Measurements from ENCODE around the gene UBE2G1. TPM values are rescaled to one million over a fixed set of nuclear protein-coding genes. Genes with fewer than 3 reads are reported as not detected.

The UBE2G1 gene, protein sequence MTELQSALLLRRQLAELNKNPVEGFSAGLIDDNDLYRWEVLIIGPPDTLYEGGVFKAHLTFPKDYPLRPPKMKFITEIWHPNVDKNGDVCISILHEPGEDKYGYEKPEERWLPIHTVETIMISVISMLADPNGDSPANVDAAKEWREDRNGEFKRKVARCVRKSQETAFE
- 66.5 and 66.6 TPM in 2 replicates for total RNA-seq

DNA sequence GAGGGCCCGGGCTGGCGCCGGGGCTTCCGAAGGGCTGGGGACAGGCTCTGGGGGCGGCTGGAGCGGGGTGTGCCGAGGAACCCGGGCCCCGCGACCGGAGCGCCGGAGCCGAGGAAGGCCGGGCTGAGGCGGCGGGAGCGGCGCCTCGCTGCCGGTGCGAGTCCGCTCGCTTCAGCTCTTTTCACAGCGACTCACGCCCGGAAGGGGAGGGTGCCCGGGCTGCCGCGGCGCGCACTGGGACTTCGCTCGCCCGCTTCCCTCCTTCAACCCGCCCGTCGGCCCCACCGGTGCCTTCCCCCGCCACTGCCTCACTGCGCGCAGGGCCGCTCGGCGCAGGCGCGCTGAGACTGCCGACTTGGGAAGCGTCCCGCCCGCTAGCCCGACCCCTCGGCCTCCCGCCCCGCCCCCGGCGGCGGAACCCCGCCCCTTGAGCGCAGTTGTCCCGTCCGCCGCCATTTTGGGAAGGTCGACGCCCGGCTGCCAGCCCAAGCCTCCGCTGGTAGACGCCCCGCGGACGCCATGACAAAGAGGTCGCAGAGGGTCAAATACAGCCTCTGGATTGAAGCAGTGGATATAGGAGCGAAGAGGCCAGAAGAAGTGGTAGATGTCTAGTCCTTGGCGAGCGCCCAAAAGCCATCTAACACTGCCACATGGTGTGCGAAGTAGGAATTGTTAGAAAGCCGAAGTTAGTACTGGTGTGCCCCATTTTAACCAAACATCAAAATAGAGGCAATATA, at the start of gene UBE2G1:
UBE2G1 (minus strand) TSS at position 349 of the 737 bp plus-strand sequence. CDS start 359 bp downstream, outside the sequence.
- H3K36me3 Mint-ChIP-seq (ENCODE audit: low read depth), result peaks cover 15% of the 10 kb centered on the region
- peak; percentile 99 for DNase-seq

DNA sequence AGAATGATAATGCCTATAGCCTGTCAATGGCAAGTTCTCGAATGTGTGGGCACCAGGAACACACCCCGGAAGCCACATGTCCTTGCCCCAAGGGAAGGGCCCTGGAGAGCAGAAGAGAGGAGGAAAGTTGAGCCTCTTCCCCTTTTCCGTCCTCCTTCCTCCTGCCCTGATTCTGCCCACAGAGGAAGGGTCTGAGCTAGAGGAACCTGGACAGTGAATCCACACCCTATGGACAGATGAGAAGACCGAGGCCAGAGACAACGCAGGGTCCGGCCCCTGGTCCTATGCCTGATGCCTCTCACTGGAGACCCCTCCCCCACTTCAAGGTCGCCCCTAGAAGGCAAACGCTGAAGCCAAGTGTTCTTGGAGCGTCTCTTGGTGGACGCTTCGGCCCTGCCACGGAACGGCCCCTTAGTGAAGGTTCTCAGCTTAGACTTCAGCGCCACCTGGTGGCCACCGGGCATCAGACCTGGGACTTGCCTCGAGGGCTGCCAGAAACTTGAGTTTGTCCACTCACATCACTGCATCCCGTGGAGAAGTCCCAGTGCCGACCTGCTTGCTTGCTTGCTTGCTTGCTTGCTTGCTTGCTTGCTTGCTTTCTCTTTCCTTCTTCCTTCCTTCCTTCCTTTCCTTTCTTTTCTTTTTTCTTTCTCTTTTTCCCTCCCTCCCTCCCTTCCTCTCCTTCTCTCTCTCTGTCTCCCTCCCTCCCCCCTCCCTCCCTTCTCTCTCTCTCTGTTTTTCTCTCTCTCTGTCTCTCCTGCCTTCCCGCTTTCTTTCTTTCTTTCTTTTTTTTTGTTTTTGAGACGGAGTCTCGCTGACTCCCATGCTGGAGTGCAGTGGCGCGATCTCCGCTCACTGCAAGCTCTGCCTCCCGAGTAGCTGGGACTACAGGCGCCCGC, 46.7 kb upstream of the UBE2G1 start:
- ChIA-PET CTCF (interaction anchor here (0.6 to 4.1 kb wide), 9 partner anchors 106 to 213 kb away, joined by 3 to 64 read pairs (median 4); no protein-coding TSS in a partner anchor), POLR2A (interaction anchor here (0.5 to 0.6 kb wide), 2 partner anchors 159 to 1015 kb away, joined by 4 to 8 read pairs; no protein-coding TSS in a partner anchor)
- intact Hi-C loops (cut with micrococcal nuclease), result loop anchor here (1.0 kb wide), 7 partner anchors 16 to 213 kb away; no protein-coding TSS in a partner anchor
- DNase-seq (peak; percentile 89), ATAC-seq (ENCODE audit: low read depth) (peak; percentile 97)
- H3K4me1 Mint-ChIP-seq, result peaks cover 6% of the 10 kb centered on the region
- H3K27me3 Mint-ChIP-seq, result no peaks in the 10 kb centered on the region
- H3K9me3 Mint-ChIP-seq, result no peaks in the 10 kb centered on the region
- H3K27ac Mint-ChIP-seq, result peak overlapping the region; percentile 52
- TF ChIP-seq, protein P1, sequence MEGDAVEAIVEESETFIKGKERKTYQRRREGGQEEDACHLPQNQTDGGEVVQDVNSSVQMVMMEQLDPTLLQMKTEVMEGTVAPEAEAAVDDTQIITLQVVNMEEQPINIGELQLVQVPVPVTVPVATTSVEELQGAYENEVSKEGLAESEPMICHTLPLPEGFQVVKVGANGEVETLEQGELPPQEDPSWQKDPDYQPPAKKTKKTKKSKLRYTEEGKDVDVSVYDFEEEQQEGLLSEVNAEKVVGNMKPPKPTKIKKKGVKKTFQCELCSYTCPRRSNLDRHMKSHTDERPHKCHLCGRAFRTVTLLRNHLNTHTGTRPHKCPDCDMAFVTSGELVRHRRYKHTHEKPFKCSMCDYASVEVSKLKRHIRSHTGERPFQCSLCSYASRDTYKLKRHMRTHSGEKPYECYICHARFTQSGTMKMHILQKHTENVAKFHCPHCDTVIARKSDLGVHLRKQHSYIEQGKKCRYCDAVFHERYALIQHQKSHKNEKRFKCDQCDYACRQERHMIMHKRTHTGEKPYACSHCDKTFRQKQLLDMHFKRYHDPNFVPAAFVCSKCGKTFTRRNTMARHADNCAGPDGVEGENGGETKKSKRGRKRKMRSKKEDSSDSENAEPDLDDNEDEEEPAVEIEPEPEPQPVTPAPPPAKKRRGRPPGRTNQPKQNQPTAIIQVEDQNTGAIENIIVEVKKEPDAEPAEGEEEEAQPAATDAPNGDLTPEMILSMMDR (IDR thresholded peaks at IDR 0.05), result peak; percentile 57
- peak overlapping the region; percentile 70 for H3K4me3 Mint-ChIP-seq
- H3K36me3 Mint-ChIP-seq (ENCODE audit: low read depth), result no peaks in the 10 kb centered on the region

More for the DNA sequence above, at the start of gene UBE2G1:
- intact Hi-C loops (cut with micrococcal nuclease), result loop anchor here (1.0 to 10.0 kb wide), 7 partner anchors 9 to 1654 kb away; partner anchors contain the start of genes CLUH, CYB5D2, MYBBP1A and PFN1
- H3K27me3 Mint-ChIP-seq, result no peaks in the 10 kb centered on the region
- peak; percentile 81 for ATAC-seq (ENCODE audit: low read depth)
- peak within 1 kb of the TSS; percentile 93 for H3K27ac Mint-ChIP-seq
- ChIA-PET CTCF (no interaction called here), POLR2A (interaction anchor here (0.6 to 3.8 kb wide), 16 partner anchors 9 to 658 kb away, joined by 3 to 40 read pairs (median 4); partner anchors contain the start of genes CYB5D2 and ZZEF1)
- no peaks in the 10 kb centered on the region for H3K9me3 Mint-ChIP-seq
- H3K4me3 Mint-ChIP-seq, result peak within 1 kb of the TSS; percentile 86
- TF ChIP-seq, protein P1 (IDR thresholded peaks at IDR 0.05), result no peak
- peaks cover 47% of the 10 kb centered on the region for H3K4me1 Mint-ChIP-seq

DNA sequence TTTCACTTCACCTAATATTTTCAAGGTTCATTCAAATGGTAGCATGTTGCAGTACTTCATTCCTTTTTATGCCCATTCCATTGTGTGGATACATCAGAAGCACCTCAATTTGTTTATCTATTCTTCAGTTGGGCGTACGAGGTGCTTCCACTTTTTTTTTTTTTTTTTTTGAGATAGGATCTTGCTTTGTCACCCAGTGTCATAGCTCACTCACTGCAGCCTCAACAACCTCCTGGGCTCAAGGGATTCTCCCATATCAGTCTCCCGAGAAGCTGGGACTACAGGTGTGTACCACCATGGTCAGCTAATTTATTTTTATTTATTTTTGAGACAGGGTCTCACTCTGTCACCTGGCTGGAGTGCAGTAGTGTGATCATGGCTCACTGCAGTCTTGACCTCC, 44.7 kb upstream of the UBE2G1 start:
- H3K36me3 Mint-ChIP-seq (ENCODE audit: low read depth), result no peaks in the 10 kb centered on the region
- TF ChIP-seq, protein P1 (IDR thresholded peaks at IDR 0.05), result no peak
- H3K4me1 Mint-ChIP-seq, result peaks cover 6% of the 10 kb centered on the region
- ATAC-seq (ENCODE audit: low read depth) (no peak), DNase-seq (no peak)
- POLR2A ChIA-PET, result interaction anchor here (0.5 to 0.7 kb wide), 3 partner anchors 153 to 211 kb away, joined by 3 to 4 read pairs (median 3); no protein-coding TSS in a partner anchor
- no peak overlapping the region for H3K27ac Mint-ChIP-seq
- no peak overlapping the region for H3K4me3 Mint-ChIP-seq
- no peaks in the 10 kb centered on the region for H3K9me3 Mint-ChIP-seq
- CTCF ChIA-PET, result interaction anchor here (1.4 to 4.1 kb wide), 4 partner anchors 10 to 211 kb away, joined by 4 to 64 read pairs (median 18); no protein-coding TSS in a partner anchor
- intact Hi-C loops (cut with micrococcal nuclease), result no loop called here
- H3K27me3 Mint-ChIP-seq, result no peaks in the 10 kb centered on the region

DNA sequence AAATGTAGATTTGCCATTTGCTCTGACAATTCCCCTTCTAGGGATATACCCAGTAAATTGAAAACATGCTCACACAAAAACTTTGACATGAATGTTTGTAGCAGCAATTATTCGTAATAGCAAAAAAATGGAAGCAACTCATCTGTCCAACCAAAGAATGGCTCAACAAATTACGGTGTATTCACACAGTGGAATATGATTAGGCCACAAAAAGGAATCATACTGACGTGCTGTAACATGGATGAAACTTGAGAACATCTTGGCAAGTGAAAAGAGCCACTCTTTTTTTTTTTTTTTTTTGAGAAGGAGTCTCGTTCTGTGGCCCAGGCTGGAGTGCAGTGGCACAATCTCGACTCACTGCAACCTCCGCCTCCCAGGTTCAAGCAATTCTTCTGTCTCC, 43.2 kb upstream of the UBE2G1 start:
- POLR2A ChIA-PET, result no interaction called here
- no peak for ATAC-seq (ENCODE audit: low read depth)
- Mint-ChIP-seq H3K27me3 (no peaks in the 10 kb centered on the region), H3K36me3 (ENCODE audit: low read depth) (no peaks in the 10 kb centered on the region), H3K27ac (no peak overlapping the region), H3K9me3 (no peaks in the 10 kb centered on the region), H3K4me1 (peaks cover 14% of the 10 kb centered on the region), H3K4me3 (no peak overlapping the region)
- TF ChIP-seq, protein P1 (IDR thresholded peaks at IDR 0.05), result no peak
- no peak for DNase-seq
- CTCF ChIA-PET, result no interaction called here
- intact Hi-C loops (cut with micrococcal nuclease), result no loop called here

Data from activated B cell treated with CpG ODN at 0.5 μM for 24 hours (primary cell).